Measurements from ENCODE around the gene AKT3. TPM values are rescaled to one million over a fixed set of nuclear protein-coding genes. Genes with fewer than 3 reads are reported as not detected.

The AKT3 gene
- total RNA-seq, 1 donor from 2014 or later = 29.9 TPM

GRCh38 chr1:243513726-243514491, 336.1 kb downstream of the AKT3 start:
- peaks cover 23% of the 10 kb centered on the region for H3K36me3 Mint-ChIP-seq
- peaks cover 5% of the 10 kb centered on the region for H3K4me1 Mint-ChIP-seq (ENCODE audit: unreplicated experiment)
- H3K4me3 Mint-ChIP-seq = no peak overlapping the region
- H3K27me3 Mint-ChIP-seq = peaks cover 3% of the 10 kb centered on the region
- DNase-seq (ENCODE audit: extremely low spot score, unreplicated experiment) = no peak
- H3K9me3 Mint-ChIP-seq = peaks cover 4% of the 10 kb centered on the region
- TF ChIP-seq, protein P1, sequence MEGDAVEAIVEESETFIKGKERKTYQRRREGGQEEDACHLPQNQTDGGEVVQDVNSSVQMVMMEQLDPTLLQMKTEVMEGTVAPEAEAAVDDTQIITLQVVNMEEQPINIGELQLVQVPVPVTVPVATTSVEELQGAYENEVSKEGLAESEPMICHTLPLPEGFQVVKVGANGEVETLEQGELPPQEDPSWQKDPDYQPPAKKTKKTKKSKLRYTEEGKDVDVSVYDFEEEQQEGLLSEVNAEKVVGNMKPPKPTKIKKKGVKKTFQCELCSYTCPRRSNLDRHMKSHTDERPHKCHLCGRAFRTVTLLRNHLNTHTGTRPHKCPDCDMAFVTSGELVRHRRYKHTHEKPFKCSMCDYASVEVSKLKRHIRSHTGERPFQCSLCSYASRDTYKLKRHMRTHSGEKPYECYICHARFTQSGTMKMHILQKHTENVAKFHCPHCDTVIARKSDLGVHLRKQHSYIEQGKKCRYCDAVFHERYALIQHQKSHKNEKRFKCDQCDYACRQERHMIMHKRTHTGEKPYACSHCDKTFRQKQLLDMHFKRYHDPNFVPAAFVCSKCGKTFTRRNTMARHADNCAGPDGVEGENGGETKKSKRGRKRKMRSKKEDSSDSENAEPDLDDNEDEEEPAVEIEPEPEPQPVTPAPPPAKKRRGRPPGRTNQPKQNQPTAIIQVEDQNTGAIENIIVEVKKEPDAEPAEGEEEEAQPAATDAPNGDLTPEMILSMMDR (conservative IDR thresholded peaks at IDR 0.05) = no peak
- H3K27ac Mint-ChIP-seq = no peak overlapping the region

GRCh38 chr1:243510928-243511327, 339.1 kb downstream of the AKT3 start:
- Mint-ChIP-seq H3K36me3 (peaks cover 16% of the 10 kb centered on the region), H3K4me1 (ENCODE audit: unreplicated experiment) (peaks cover 12% of the 10 kb centered on the region), H3K27me3 (peaks cover 3% of the 10 kb centered on the region), H3K9me3 (no peaks in the 10 kb centered on the region), H3K27ac (no peak overlapping the region), H3K4me3 (no peak overlapping the region)
- TF ChIP-seq, protein P1 (conservative IDR thresholded peaks at IDR 0.05) = no peak
- DNase-seq (ENCODE audit: extremely low spot score, unreplicated experiment) = no peak

GRCh38 chr1:243508943-243509342, 341.1 kb downstream of the AKT3 start:
- TF ChIP-seq, protein P1 (conservative IDR thresholded peaks at IDR 0.05) = no peak
- peaks cover 13% of the 10 kb centered on the region for H3K36me3 Mint-ChIP-seq
- peaks cover 7% of the 10 kb centered on the region for H3K4me1 Mint-ChIP-seq (ENCODE audit: unreplicated experiment)
- H3K4me3 Mint-ChIP-seq = no peak overlapping the region
- H3K9me3 Mint-ChIP-seq = no peaks in the 10 kb centered on the region
- H3K27me3 Mint-ChIP-seq = peaks cover 3% of the 10 kb centered on the region
- H3K27ac Mint-ChIP-seq = no peak overlapping the region
- no peak for DNase-seq (ENCODE audit: extremely low spot score, unreplicated experiment)

DNA sequence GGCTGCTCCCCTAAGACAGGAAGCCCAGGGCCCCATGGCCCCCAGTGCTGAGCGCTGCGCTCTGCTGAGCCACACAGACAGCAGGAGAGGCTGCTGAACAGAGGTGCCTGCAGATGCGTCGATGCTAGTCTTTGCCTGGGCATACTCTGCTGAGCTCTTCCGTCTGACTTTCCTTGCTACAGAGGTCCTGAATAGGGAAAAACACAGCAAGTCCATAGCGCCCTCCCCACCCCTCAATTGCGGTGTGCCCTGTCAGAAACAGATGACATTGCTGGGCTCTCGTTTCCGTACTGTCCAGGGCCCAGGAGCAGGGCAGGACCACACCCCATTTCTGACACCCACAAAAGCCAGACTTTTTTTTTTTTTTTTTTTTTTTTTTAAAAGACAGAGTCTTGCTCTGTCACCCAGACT, 341.7 kb downstream of the AKT3 start:
- H3K9me3 Mint-ChIP-seq = no peaks in the 10 kb centered on the region
- peaks cover 13% of the 10 kb centered on the region for H3K36me3 Mint-ChIP-seq
- no peak overlapping the region for H3K27ac Mint-ChIP-seq
- no peak overlapping the region for H3K4me3 Mint-ChIP-seq
- peaks cover 3% of the 10 kb centered on the region for H3K27me3 Mint-ChIP-seq
- H3K4me1 Mint-ChIP-seq (ENCODE audit: unreplicated experiment) = peaks cover 12% of the 10 kb centered on the region
- no peak for DNase-seq (ENCODE audit: extremely low spot score, unreplicated experiment)
- TF ChIP-seq, protein P1 (conservative IDR thresholded peaks at IDR 0.05) = no peak

DNA sequence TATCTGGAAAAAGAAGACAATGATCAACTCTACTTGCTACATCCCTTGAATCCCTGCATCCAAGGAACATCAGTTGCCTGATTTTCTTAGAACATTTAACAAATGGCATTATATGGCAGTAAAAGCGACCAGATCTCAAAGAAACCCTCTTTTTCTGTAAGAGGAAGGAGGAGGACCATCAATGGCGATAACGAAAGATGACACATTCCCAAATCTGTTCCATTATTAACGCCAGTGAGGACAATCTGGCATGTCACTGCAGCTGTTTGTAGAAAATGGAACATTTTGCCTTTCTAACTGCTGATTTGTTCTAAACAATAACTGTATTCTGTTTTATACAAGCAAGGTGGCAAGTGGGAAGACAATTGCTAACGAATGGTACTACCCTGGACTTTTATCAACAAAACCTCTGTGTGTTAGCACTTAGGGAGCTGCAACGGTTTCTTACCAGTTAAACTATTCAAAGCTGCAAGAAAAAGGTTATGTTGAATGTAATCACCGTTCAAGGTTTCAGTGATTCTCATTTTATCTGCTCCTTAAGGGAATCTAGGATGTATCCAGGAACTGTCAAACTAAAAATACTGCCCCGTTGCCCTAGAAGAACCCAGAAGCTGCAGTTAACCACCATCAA, 342.3 kb downstream of the AKT3 start:
- peaks cover 13% of the 10 kb centered on the region for H3K36me3 Mint-ChIP-seq
- H3K27me3 Mint-ChIP-seq = peaks cover 3% of the 10 kb centered on the region
- peaks cover 13% of the 10 kb centered on the region for H3K4me1 Mint-ChIP-seq (ENCODE audit: unreplicated experiment)
- TF ChIP-seq, protein P1 (conservative IDR thresholded peaks at IDR 0.05) = no peak
- no peak overlapping the region for H3K4me3 Mint-ChIP-seq
- no peaks in the 10 kb centered on the region for H3K9me3 Mint-ChIP-seq
- H3K27ac Mint-ChIP-seq = no peak overlapping the region
- DNase-seq (ENCODE audit: extremely low spot score, unreplicated experiment) = no peak

Measured in type B pancreatic cell (in vitro differentiated cells).